PC-3 (cell line): Measurements from ENCODE around the gene PCDHGA8. TPM values are rescaled to one million over a fixed set of nuclear protein-coding genes. Genes with fewer than 3 reads are reported as not detected.
"Not testable (repeated sequence)": the region's sequence is repeated elsewhere in the genome, so short reads cannot be mapped to it uniquely, and the experiment has no call there.

Experiments used
- ATAC-seq: fragments of 200-7000 bp; cut with Tn5 transposase; 2 replicates; pipeline ENCODE4 v1.9.1; 2020; ENCODE audit warnings: mild to moderate bottlenecking, moderate library complexity
- BruUV-seq: library from RNA; stranded (reverse); fragments of 400-500 nt; replicated peaks from 2 replicates; lab custom pipeline; 2021; lab: Mats Ljungman, UMichigan
- CTCF ChIA-PET: fragments of 300-600 bp; sonication (Branson Sonifier 250); formaldehyde crosslinking; loops from one replicate; lab custom pipeline; 2022; ENCODE audit warnings: antibody characterized with exemption; lab: Charles Lee
- POLR2A ChIA-PET: fragments of 300-600 bp; sonication (Branson Sonifier 250); formaldehyde crosslinking; loops from one replicate; lab custom pipeline; 2022; ENCODE audit warnings: antibody characterized with exemption; ENCODE audit not compliant: unreplicated experiment; lab: Charles Lee
- DNase-seq: peaks from one replicate; pipeline ENCODE4 v3.0.0-alpha.2; 2015
- H2AFZ ChIP-seq: fragments of 300-600 bp; sonication (generic); 2 replicates; pipeline ENCODE4 v1.6.0; 2016; ENCODE audit warnings: antibody characterized with exemption, low read length
- H3F3A ChIP-seq: fragments of 300-600 bp; sonication (generic); one replicate; pipeline ENCODE4 v1.6.0; 2017; ENCODE audit warnings: antibody characterized with exemption, low read length, control low read depth, mild to moderate bottlenecking; ENCODE audit not compliant: unreplicated experiment
- H3K27ac ChIP-seq: fragments of 300-600 bp; sonication (generic); 2 replicates; pipeline ENCODE4 v1.5.1; 2016; ENCODE audit warnings: mild to moderate bottlenecking, low read length
- H3K27me3 ChIP-seq: fragments of 300-600 bp; sonication (generic); 2 replicates; pipeline ENCODE4 v1.6.1; 2016; ENCODE audit warnings: low read length, mixed read lengths
- H3K36me3 ChIP-seq: fragments of 300-600 bp; sonication (generic); 2 replicates; pipeline ENCODE4 v1.6.1; 2016; ENCODE audit warnings: low read depth, mixed run types, low read length, mixed read lengths
- H3K4me1 ChIP-seq: fragments of 300-600 bp; sonication (generic); 2 replicates; pipeline ENCODE4 v1.5.1; 2016; ENCODE audit warnings: low read length; ENCODE audit not compliant: insufficient read depth
- H3K4me2 ChIP-seq: fragments of 300-600 bp; sonication (generic); 2 replicates; pipeline ENCODE4 v1.6.0; 2016; ENCODE audit warnings: low read length
- H3K4me3 ChIP-seq: fragments of 300-600 bp; sonication (generic); 2 replicates; pipeline ENCODE4 v1.5.1; 2016; ENCODE audit warnings: mild to moderate bottlenecking, low read length, mixed read lengths
- H3K79me2 ChIP-seq: fragments of 300-600 bp; sonication (generic); 2 replicates; pipeline ENCODE4 v1.6.1; 2017; ENCODE audit warnings: low read length, mixed read lengths
- H3K9ac ChIP-seq: fragments of 300-600 bp; sonication (generic); 2 replicates; pipeline ENCODE4 v1.6.0; 2016; ENCODE audit warnings: mild to moderate bottlenecking, low read length
- H3K9me2 ChIP-seq: fragments of 300-600 bp; sonication (generic); replicated peaks from 2 replicates; pipeline ENCODE4 v1.6.1; 2016; ENCODE audit warnings: mixed run types, low read length, mixed read lengths
- H3K9me3 ChIP-seq: fragments of 300-600 bp; sonication (generic); 2 replicates; pipeline ENCODE4 v1.6.1; 2016; ENCODE audit warnings: low read length, mixed read lengths
- H4K20me1 ChIP-seq: fragments of 300-600 bp; sonication (generic); 2 replicates; pipeline ENCODE4 v1.6.1; 2016; ENCODE audit warnings: low read length, mixed read lengths
- EZH2 ChIP-seq: fragments of 300-600 bp; sonication (generic); IDR thresholded peaks from one replicate; pipeline ENCODE4 v1.6.1; 2017; ENCODE audit warnings: antibody characterized with exemption, mild to moderate bottlenecking, low read length; ENCODE audit not compliant: unreplicated experiment
- EZH2phosphoT487 ChIP-seq: fragments of 300-600 bp; sonication (generic); IDR thresholded peaks from 2 replicates; pipeline ENCODE4 v1.6.1; 2018; ENCODE audit warnings: mild to moderate bottlenecking, antibody characterized with exemption, low read length, borderline replicate concordance
- intact Hi-C: fragments of 100-400 bp; cut with micrococcal nuclease; formaldehyde crosslinking; loops from 2 replicates; pipeline ENCODE4 v1.9.0; 2023
- total RNA-seq: library from RNA; depleted of rRNA; stranded (reverse); fragments of >200 nt; gene quantifications from 2 replicates; pipeline ENCODE4 v1.2.3, GENCODE V29; 2014
- TF ChIP-seq, protein P1 (sequence below): fragments of 300-600 bp; sonication (generic); conservative IDR thresholded peaks from 2 replicates; pipeline ENCODE4 v1.5.1; 2017; ENCODE audit warnings: antibody characterized with exemption, low read depth, mild to moderate bottlenecking, low read length

The PCDHGA8 gene
- total RNA-seq, 1 experiment from 2014 or later: 0.51 TPM

DNA sequence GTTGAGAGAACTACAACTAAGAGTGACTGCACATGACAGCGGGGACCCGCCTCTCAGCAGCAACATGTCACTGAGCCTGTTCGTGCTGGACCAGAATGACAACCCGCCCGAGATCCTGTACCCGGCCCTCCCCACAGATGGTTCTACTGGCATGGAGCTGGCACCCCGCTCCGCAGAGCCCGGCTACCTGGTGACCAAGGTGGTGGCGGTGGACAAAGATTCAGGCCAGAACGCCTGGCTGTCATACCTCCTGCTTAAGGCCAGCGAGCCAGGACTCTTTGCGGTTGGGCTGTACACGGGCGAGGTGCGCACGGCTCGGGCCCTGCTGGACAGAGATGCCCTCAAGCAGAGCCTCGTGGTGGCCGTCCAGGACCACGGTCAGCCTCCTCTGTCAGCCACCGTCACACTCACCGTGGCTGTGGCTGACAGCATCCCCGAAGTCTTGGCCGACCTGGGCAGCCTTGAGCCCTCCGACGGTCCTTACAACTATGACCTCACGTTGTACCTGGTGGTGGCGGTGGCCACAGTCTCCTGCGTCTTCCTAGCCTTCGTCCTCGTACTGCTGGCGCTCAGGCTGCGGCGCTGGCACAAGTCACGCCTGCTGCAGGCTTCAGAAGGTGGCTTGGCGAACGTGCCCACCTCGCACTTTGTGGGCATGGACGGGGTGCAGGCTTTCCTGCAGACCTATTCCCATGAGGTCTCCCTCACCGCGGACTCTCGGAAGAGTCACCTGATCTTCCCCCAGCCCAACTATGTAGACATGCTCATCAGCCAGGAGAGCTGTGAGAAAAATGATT lies 7.8 kb upstream of the PCDHGA8 start:
- H3K27me3 ChIP-seq: no peaks in the 10 kb centered on the region
- intact Hi-C loops: no loop called here

DNA sequence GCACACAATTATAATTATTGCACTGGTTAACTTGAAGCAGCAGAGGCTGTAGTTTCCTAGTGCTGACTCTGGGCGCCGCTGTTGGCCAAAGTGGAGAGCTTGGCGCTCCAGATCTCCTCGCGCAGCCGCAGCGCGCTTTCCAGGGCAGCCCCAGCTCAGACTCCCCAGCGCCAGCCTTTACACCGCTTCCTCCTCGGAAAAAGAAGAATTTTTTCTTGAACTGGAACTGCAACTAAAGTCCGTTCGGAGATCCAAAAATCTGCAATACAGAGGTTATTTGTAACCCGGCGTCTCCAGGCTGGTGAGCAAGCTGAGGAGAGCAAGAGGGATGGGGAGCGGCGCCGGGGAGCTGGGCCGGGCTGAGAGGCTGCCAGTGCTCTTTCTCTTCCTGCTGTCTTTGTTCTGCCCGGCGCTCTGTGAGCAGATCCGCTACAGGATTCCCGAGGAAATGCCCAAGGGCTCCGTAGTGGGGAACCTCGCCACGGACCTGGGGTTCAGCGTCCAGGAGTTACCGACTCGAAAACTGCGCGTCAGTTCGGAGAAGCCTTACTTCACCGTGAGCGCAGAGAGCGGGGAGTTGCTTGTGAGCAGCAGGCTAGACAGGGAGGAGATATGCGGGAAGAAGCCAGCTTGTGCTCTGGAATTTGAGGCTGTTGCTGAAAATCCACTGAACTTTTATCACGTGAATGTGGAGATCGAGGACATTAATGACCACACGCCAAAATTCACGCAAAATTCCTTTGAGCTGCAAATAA lies 4.7 kb upstream of the PCDHGA8 start, which contains the start of gene PCDHGB4:
Gene PCDHGB4 (plus strand): TSS at position 142 of the 755 bp plus-strand sequence. CDS start 187 bp downstream, at position 329.
- H3K9ac ChIP-seq, POLR2A ChIA-PET: not testable (repeated sequence)

More for the DNA sequence above, 7.8 kb upstream of the PCDHGA8 start:
- BruUV-seq: no TSS peak
- ChIA-PET CTCF (no interaction called here), POLR2A (no interaction called here)
- H2AFZ ChIP-seq: no peak overlapping the region
- no peaks in the 10 kb centered on the region for H3K9me2 ChIP-seq
- DNase-seq: no peak
- no peak overlapping the region for H3K9ac ChIP-seq
- no peaks in the 10 kb centered on the region for H3K4me1 ChIP-seq
- H3K4me3 ChIP-seq: no peak overlapping the region
- 0 out of 2 replicates have a peak, but pooled peaks cover 6% of the 10 kb centered on the region for H3K9me3 ChIP-seq
- H3K36me3 ChIP-seq: no peaks in the 10 kb centered on the region
- H4K20me1 ChIP-seq: no peaks in the 10 kb centered on the region
- no peaks in the 10 kb centered on the region for H3K79me2 ChIP-seq
- no peak overlapping the region for H3K4me2 ChIP-seq
- H3K27ac ChIP-seq: no peak overlapping the region
- H3F3A ChIP-seq: no peaks in the 10 kb centered on the region
- ATAC-seq: no peak
- TF ChIP-seq, protein P1, sequence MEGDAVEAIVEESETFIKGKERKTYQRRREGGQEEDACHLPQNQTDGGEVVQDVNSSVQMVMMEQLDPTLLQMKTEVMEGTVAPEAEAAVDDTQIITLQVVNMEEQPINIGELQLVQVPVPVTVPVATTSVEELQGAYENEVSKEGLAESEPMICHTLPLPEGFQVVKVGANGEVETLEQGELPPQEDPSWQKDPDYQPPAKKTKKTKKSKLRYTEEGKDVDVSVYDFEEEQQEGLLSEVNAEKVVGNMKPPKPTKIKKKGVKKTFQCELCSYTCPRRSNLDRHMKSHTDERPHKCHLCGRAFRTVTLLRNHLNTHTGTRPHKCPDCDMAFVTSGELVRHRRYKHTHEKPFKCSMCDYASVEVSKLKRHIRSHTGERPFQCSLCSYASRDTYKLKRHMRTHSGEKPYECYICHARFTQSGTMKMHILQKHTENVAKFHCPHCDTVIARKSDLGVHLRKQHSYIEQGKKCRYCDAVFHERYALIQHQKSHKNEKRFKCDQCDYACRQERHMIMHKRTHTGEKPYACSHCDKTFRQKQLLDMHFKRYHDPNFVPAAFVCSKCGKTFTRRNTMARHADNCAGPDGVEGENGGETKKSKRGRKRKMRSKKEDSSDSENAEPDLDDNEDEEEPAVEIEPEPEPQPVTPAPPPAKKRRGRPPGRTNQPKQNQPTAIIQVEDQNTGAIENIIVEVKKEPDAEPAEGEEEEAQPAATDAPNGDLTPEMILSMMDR: no peak
- no peak for TF ChIP-seq EZH2phosphoT487
- no peak for TF ChIP-seq EZH2

More for the DNA sequence above, 4.7 kb upstream of the PCDHGA8 start, which contains the start of gene PCDHGB4:
- H3K9me3 ChIP-seq, H4K20me1 ChIP-seq, H3K4me3 ChIP-seq, H3K4me1 ChIP-seq, H3K27ac ChIP-seq, intact Hi-C loops, H2AFZ ChIP-seq, CTCF ChIA-PET, BruUV-seq, H3K27me3 ChIP-seq, H3K9me2 ChIP-seq, H3F3A ChIP-seq, H3K36me3 ChIP-seq, H3K4me2 ChIP-seq, H3K79me2 ChIP-seq: not testable (repeated sequence)
- ATAC-seq (peak; percentile 35), DNase-seq (peak; percentile 23)
- TF ChIP-seq, protein P1: peak; percentile 31
